ENCODE measurements around the gene OBSCN.

- TF ChIP-seq, protein P1, sequence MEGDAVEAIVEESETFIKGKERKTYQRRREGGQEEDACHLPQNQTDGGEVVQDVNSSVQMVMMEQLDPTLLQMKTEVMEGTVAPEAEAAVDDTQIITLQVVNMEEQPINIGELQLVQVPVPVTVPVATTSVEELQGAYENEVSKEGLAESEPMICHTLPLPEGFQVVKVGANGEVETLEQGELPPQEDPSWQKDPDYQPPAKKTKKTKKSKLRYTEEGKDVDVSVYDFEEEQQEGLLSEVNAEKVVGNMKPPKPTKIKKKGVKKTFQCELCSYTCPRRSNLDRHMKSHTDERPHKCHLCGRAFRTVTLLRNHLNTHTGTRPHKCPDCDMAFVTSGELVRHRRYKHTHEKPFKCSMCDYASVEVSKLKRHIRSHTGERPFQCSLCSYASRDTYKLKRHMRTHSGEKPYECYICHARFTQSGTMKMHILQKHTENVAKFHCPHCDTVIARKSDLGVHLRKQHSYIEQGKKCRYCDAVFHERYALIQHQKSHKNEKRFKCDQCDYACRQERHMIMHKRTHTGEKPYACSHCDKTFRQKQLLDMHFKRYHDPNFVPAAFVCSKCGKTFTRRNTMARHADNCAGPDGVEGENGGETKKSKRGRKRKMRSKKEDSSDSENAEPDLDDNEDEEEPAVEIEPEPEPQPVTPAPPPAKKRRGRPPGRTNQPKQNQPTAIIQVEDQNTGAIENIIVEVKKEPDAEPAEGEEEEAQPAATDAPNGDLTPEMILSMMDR (IDR thresholded peaks at IDR 0.05 in 2 of 3, conservative IDR thresholded peaks at IDR 0.05 in 1 of 3; ENCODE audit: control insufficient read depth in 2 of 3, extremely low read depth in 1 of 3, insufficient read depth in 1 of 3, low read depth in 3 of 3, low read length in 3 of 3), result no peak
- TF ChIP-seq HCFC1 (IDR thresholded peaks at IDR 0.05; ENCODE audit: low read length), result no peak
- no peak for TF ChIP-seq SP1 (IDR thresholded peaks at IDR 0.05; ENCODE audit: low read depth, low read length)
- TF ChIP-seq NRF1 (conservative IDR thresholded peaks at IDR 0.05; ENCODE audit: low read depth, low read length), result no peak
- TF ChIP-seq, protein P2, sequence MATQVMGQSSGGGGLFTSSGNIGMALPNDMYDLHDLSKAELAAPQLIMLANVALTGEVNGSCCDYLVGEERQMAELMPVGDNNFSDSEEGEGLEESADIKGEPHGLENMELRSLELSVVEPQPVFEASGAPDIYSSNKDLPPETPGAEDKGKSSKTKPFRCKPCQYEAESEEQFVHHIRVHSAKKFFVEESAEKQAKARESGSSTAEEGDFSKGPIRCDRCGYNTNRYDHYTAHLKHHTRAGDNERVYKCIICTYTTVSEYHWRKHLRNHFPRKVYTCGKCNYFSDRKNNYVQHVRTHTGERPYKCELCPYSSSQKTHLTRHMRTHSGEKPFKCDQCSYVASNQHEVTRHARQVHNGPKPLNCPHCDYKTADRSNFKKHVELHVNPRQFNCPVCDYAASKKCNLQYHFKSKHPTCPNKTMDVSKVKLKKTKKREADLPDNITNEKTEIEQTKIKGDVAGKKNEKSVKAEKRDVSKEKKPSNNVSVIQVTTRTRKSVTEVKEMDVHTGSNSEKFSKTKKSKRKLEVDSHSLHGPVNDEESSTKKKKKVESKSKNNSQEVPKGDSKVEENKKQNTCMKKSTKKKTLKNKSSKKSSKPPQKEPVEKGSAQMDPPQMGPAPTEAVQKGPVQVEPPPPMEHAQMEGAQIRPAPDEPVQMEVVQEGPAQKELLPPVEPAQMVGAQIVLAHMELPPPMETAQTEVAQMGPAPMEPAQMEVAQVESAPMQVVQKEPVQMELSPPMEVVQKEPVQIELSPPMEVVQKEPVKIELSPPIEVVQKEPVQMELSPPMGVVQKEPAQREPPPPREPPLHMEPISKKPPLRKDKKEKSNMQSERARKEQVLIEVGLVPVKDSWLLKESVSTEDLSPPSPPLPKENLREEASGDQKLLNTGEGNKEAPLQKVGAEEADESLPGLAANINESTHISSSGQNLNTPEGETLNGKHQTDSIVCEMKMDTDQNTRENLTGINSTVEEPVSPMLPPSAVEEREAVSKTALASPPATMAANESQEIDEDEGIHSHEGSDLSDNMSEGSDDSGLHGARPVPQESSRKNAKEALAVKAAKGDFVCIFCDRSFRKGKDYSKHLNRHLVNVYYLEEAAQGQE (IDR thresholded peaks at IDR 0.05; ENCODE audit: low read depth, low read length), result no peak
Measured at GRCh38 chr1:228364706-228365213, 156.9 kb downstream of the OBSCN start.
